ENCODE data around the gene GFRA1. TPM values are rescaled to one million over a fixed set of nuclear protein-coding genes. Genes with fewer than 3 reads are reported as not detected.

GFRA1 gene, protein sequence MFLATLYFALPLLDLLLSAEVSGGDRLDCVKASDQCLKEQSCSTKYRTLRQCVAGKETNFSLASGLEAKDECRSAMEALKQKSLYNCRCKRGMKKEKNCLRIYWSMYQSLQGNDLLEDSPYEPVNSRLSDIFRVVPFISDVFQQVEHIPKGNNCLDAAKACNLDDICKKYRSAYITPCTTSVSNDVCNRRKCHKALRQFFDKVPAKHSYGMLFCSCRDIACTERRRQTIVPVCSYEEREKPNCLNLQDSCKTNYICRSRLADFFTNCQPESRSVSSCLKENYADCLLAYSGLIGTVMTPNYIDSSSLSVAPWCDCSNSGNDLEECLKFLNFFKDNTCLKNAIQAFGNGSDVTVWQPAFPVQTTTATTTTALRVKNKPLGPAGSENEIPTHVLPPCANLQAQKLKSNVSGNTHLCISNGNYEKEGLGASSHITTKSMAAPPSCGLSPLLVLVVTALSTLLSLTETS
- not detected for total RNA-seq

DNA sequence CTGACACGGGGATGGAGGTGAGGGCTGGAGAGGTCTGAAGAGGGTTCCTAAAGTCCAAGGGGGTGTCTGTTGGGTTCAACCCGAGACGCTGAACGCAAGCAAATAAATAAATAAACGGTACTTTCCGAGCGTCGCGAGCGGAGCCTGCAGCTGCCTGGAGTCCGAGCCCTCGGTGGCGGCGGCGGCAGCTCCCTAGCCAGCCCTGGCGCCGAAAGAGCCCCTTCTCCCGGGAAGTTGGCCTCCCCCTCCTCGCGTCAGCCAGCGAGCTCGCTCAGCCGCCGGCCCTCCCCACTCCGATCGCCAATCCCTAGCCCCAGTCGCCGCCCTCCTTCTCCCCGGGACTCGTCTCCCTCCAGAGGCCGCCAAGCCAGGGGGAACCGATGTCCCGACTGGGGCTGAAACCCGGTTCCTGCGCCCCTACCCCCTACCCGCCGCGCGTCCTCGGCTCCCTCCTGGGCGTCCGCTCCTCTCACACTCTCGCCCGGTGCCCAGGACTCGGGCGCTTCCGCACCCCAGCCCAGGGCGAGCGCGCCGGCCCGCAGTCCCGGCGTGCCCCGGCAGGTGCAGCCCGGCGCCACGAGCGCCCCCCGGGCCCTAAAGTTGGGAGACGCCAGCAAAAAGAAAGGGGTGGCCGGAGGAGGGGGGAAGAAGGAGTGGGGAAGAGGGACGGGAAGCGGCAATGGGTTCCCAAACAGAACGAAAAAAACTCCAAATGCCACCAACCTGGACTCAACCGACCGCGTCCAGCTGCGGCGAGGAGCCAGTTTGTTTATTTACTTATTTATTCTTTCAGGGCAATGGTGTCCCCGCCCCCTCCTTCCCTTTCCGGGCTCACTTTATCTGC is at the start of gene GFRA1:
Gene GFRA1 (minus strand): TSS at position 767 of the 844 bp plus-strand sequence. CDS start 1,177 bp downstream, outside the sequence.
- ATAC-seq (peak; percentile 55), DNase-seq (no peak)
- CTCF ChIA-PET, result interaction anchor here (0.9 kb wide), 1 partner anchor 13 kb away, joined by 4 read pairs; no protein-coding TSS in a partner anchor
- TF ChIP-seq, protein P1, sequence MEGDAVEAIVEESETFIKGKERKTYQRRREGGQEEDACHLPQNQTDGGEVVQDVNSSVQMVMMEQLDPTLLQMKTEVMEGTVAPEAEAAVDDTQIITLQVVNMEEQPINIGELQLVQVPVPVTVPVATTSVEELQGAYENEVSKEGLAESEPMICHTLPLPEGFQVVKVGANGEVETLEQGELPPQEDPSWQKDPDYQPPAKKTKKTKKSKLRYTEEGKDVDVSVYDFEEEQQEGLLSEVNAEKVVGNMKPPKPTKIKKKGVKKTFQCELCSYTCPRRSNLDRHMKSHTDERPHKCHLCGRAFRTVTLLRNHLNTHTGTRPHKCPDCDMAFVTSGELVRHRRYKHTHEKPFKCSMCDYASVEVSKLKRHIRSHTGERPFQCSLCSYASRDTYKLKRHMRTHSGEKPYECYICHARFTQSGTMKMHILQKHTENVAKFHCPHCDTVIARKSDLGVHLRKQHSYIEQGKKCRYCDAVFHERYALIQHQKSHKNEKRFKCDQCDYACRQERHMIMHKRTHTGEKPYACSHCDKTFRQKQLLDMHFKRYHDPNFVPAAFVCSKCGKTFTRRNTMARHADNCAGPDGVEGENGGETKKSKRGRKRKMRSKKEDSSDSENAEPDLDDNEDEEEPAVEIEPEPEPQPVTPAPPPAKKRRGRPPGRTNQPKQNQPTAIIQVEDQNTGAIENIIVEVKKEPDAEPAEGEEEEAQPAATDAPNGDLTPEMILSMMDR (IDR thresholded peaks at IDR 0.05), result no peak
- peaks cover 7% of the 10 kb centered on the region for H3K4me1 Mint-ChIP-seq (ENCODE audit: low read depth)
- no peaks in the 10 kb centered on the region for H3K9me3 Mint-ChIP-seq
- H3K4me3 Mint-ChIP-seq, result peak within 1 kb of the TSS; percentile 17
- POLR2A ChIA-PET, result no interaction called here
- H3K27me3 Mint-ChIP-seq, result peaks cover 56% of the 10 kb centered on the region
- H3K27ac Mint-ChIP-seq, result no peak within 1 kb of the TSS
- no peaks in the 10 kb centered on the region for H3K36me3 Mint-ChIP-seq (ENCODE audit: low read depth)
- intact Hi-C loops (cut with micrococcal nuclease), result no loop called here

DNA sequence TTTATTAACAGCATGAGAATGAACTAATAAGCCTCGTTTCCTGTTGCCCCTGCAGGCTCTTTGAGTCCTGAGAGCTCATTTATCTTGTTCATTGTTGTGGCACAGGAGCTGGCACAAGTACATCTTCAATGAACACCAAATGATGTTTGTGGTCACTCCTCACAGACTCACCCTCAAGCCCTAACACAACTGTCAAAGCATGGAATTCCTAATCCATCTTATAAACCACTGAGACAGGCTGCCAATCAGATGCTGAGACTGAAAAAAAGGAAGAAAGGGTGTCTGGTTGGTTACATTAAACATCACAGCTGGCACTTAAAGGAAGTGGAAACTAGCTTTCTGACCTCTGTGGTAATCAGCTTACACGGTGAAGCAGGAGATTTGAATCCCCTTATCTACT is 43.5 kb upstream of the GFRA1 start:
- no peak for DNase-seq
- peaks cover 8% of the 10 kb centered on the region for H3K4me1 Mint-ChIP-seq (ENCODE audit: low read depth)
- CTCF ChIA-PET, result no interaction called here
- POLR2A ChIA-PET, result no interaction called here
- TF ChIP-seq, protein P1 (IDR thresholded peaks at IDR 0.05), result no peak
- no peak overlapping the region for H3K4me3 Mint-ChIP-seq
- no peaks in the 10 kb centered on the region for H3K9me3 Mint-ChIP-seq
- ATAC-seq, result peak; percentile 20
- intact Hi-C loops (cut with micrococcal nuclease), result no loop called here
- no peak overlapping the region for H3K27ac Mint-ChIP-seq
- no peaks in the 10 kb centered on the region for H3K36me3 Mint-ChIP-seq (ENCODE audit: low read depth)
- no peaks in the 10 kb centered on the region for H3K27me3 Mint-ChIP-seq

DNA sequence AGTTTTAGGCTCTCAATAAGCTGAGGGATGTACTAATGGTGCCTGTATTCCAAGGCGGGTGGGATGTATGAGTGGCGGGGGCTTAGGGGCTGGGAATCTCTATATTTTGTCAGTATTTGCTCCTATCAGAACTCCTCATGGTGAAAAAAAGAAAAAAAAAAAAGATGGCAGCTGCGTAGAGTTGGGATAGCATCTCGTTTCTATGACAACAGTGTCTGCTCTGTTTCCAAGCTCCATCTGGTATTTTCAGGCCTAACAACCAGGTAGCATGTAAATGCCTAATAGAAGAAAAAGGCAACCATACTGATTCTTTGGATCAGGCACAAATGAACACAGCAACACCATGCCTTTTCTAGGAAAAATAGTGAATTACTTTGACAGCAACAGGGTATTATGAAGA is 39.5 kb upstream of the GFRA1 start:
- H3K9me3 Mint-ChIP-seq, result no peaks in the 10 kb centered on the region
- CTCF ChIA-PET, result no interaction called here
- intact Hi-C loops (cut with micrococcal nuclease), result no loop called here
- TF ChIP-seq, protein P1 (IDR thresholded peaks at IDR 0.05), result no peak
- no peaks in the 10 kb centered on the region for H3K36me3 Mint-ChIP-seq (ENCODE audit: low read depth)
- POLR2A ChIA-PET, result no interaction called here
- peaks cover 8% of the 10 kb centered on the region for H3K4me1 Mint-ChIP-seq (ENCODE audit: low read depth)
- H3K27me3 Mint-ChIP-seq, result peaks cover 3% of the 10 kb centered on the region
- H3K4me3 Mint-ChIP-seq, result no peak overlapping the region
- DNase-seq, result no peak
- no peak for ATAC-seq
- H3K27ac Mint-ChIP-seq, result no peak overlapping the region

DNA sequence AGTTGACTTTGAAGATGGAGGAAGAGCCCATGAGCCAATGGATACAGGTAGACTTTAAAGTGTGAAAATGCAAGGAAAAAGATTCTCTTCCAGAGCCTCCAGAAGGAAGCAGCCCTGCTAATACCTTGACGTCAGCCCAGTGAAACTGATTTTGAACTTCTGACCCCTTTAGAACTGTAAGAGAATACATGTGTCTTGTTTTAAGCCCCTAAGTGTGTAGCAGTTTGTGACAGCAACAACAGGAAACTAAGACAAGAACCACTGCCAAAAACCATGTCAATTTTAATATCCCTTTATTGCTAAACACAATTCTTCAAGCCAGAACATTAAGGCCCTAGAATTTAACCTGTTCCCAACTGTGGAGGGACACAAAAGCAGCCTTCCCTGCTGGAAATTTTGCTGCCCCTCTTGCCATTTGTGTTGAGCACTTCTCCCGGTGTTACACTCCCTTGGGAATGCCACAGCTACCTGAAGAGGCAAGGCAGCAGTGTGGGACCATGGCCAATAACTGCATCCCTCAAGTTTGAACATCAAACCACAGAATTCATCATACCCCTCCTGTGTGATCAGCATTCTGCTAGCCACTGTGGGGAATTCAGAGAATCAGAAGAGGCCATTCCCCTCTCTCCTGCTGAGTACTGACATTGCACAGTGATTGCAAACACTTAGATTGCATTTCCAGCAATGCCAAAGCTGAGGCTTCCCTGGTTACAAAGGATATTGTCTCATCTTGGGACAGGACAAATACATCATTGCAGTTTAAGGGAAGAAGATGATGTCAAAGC is 38.9 kb upstream of the GFRA1 start:
- H3K27me3 Mint-ChIP-seq, result peaks cover 3% of the 10 kb centered on the region
- H3K27ac Mint-ChIP-seq, result no peak overlapping the region
- CTCF ChIA-PET, result no interaction called here
- POLR2A ChIA-PET, result no interaction called here
- no peak overlapping the region for H3K4me3 Mint-ChIP-seq
- ATAC-seq (no peak), DNase-seq (no peak)
- peaks cover 4% of the 10 kb centered on the region for H3K4me1 Mint-ChIP-seq (ENCODE audit: low read depth)
- intact Hi-C loops (cut with micrococcal nuclease), result no loop called here
- TF ChIP-seq, protein P1 (IDR thresholded peaks at IDR 0.05), result no peak
- H3K9me3 Mint-ChIP-seq, result no peaks in the 10 kb centered on the region
- no peaks in the 10 kb centered on the region for H3K36me3 Mint-ChIP-seq (ENCODE audit: low read depth)
